ENCODE measurements around the gene TNIP1. TPM values are rescaled to one million over a fixed set of nuclear protein-coding genes. Genes with fewer than 3 reads are reported as not detected.

The TNIP1 gene
- total RNA-seq, 1 donor from 2014 or later, result 37.1 TPM

DNA sequence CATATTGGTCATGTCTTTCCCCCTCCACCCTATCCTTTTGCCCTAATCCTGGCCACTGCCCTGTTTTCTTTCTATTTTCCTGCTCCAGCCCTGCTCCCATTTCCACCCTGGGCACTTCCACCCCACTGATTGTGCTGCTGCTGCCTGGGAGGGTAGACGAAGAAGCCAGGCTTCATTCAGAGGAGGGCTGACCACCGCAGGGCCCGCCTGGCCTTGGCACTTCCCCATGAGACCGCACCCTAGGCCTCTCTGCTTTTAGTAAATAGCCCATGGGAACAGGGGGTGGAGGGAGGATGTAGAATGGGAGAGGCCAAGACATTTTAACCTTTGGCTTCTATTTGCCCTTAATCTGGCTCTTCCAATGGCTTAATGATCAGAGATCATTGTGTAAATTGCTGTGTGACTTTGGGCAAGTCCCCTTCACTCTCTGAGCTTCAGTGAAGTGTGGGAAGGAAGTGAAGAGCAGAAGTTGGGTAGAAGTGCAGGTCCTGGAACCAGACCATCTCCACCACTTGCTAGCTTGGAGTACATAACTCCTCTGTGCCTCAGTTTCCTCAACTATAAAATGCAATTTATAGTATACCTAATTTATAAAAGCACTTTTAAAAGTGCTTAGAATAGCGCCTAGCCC, 74.0 kb downstream of the TNIP1 start:
- Mint-ChIP-seq H3K4me1 (peaks cover 7% of the 10 kb centered on the region), H3K9me3 (no peaks in the 10 kb centered on the region), H3K4me3 (no peak overlapping the region), H3K27ac (ENCODE audit: unreplicated experiment) (no peak overlapping the region), H3K27me3 (ENCODE audit: low read depth) (no peaks in the 10 kb centered on the region), H3K36me3 (ENCODE audit: low read depth) (no peaks in the 10 kb centered on the region)
- no peak for DNase-seq (ENCODE audit: low read depth, low spot score)
- TF ChIP-seq, protein P1, sequence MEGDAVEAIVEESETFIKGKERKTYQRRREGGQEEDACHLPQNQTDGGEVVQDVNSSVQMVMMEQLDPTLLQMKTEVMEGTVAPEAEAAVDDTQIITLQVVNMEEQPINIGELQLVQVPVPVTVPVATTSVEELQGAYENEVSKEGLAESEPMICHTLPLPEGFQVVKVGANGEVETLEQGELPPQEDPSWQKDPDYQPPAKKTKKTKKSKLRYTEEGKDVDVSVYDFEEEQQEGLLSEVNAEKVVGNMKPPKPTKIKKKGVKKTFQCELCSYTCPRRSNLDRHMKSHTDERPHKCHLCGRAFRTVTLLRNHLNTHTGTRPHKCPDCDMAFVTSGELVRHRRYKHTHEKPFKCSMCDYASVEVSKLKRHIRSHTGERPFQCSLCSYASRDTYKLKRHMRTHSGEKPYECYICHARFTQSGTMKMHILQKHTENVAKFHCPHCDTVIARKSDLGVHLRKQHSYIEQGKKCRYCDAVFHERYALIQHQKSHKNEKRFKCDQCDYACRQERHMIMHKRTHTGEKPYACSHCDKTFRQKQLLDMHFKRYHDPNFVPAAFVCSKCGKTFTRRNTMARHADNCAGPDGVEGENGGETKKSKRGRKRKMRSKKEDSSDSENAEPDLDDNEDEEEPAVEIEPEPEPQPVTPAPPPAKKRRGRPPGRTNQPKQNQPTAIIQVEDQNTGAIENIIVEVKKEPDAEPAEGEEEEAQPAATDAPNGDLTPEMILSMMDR (conservative IDR thresholded peaks at IDR 0.05), result no peak

DNA sequence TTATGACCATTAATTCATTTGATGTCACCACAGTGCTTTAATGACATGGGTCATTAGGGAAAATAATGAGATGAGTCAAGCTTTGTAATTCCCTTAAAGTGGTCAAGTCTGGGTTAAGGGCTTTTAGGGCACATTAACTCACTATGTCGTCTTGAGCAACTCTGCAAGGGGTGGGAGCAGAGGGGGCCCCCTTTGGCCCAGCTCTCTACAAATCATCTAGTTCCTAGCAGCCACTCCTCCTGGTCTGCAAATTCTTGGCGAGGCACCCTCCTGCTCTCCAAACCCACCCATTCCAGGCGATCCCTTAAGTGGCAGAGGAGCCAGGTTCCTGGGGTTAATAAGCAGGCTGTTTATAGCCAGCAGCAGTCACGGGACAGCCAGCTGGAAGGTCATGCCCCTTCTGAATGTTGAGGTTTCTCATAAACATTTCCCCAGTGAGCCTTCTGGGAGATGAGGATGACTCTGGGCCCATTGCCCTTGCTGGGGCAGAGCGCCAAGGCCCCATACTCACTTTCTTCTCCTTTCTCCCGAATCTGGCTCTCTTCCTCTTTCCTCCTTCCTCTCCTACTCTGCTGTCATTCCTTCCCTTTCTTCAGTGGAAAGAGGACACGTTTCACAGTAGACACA, 74.8 kb downstream of the TNIP1 start:
- no peak overlapping the region for H3K27ac Mint-ChIP-seq (ENCODE audit: unreplicated experiment)
- no peaks in the 10 kb centered on the region for H3K27me3 Mint-ChIP-seq (ENCODE audit: low read depth)

DNA sequence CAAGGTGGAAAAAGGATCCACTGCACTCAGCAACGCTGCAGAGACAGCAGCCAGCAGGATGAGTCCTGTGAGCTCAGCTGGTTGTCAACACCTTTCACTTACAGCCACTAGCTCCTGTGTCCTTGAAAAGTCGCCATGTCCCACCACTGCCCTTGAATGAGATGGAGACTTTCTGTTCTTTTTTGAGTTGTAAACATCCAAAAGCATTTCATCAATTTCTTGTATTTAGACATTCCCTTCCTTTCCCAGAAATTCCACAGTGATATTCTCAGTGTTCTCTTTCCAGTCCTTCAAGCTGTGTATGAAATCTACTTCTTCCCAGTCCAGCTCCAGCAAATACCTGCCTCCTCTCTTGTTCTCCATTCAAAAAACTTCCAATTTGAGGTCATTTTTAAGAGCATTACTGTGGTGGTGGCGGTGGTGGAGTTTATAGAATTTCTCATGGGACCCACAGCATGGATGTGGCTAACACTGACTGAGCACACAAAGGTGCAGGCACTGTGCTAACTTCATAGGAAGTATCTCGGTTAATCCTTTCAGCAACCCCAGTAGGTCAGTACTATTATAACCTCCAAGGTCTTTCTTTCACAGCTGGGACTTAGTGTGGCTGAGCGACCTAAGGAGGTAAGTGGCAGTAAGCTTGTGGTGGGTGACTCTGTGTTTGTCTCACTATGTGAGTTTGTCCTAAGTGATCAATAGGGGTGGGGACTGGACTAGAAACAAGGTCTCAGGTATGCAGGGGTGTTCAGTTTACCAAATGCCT, 75.5 kb downstream of the TNIP1 start:
- H3K36me3 Mint-ChIP-seq (ENCODE audit: low read depth), result no peaks in the 10 kb centered on the region
- H3K9me3 Mint-ChIP-seq, result no peaks in the 10 kb centered on the region
- H3K27ac Mint-ChIP-seq (ENCODE audit: unreplicated experiment), result no peak overlapping the region
- peaks cover 7% of the 10 kb centered on the region for H3K4me1 Mint-ChIP-seq
- TF ChIP-seq, protein P1 (conservative IDR thresholded peaks at IDR 0.05), result no peak
- H3K27me3 Mint-ChIP-seq (ENCODE audit: low read depth), result no peaks in the 10 kb centered on the region
- no peak overlapping the region for H3K4me3 Mint-ChIP-seq
- no peak for DNase-seq (ENCODE audit: low read depth, low spot score)

More for the DNA sequence above, 74.8 kb downstream of the TNIP1 start:
- TF ChIP-seq, protein P1 (conservative IDR thresholded peaks at IDR 0.05), result no peak
- Mint-ChIP-seq H3K36me3 (ENCODE audit: low read depth) (no peaks in the 10 kb centered on the region), H3K4me1 (peaks cover 7% of the 10 kb centered on the region), H3K9me3 (no peaks in the 10 kb centered on the region), H3K4me3 (no peak overlapping the region)
- no peak for DNase-seq (ENCODE audit: low read depth, low spot score)

DNA sequence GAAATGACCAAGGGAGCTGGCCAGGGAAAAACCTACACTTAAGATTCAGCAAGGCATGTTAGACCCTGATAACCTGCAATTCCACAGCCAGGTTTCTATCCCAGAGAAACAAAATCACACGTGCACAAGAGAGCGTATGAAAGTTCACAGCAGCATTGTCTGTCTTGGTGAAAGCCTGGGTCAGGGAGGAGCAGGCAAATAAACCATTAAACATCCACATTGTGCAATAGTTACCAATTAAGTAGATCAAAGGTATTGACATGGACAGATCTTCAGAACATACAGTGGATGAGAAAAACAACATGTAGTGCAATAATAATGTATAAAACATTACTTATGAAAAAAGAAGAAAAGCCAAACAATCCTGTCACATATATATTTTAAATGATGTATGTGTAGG, 76.3 kb downstream of the TNIP1 start:
- no peaks in the 10 kb centered on the region for H3K9me3 Mint-ChIP-seq
- no peaks in the 10 kb centered on the region for H3K36me3 Mint-ChIP-seq (ENCODE audit: low read depth)
- H3K27ac Mint-ChIP-seq (ENCODE audit: unreplicated experiment), result no peak overlapping the region
- peaks cover 3% of the 10 kb centered on the region for H3K27me3 Mint-ChIP-seq (ENCODE audit: low read depth)
- TF ChIP-seq, protein P1 (conservative IDR thresholded peaks at IDR 0.05), result no peak
- no peak for DNase-seq (ENCODE audit: low read depth, low spot score)
- no peak overlapping the region for H3K4me3 Mint-ChIP-seq
- H3K4me1 Mint-ChIP-seq, result peaks cover 6% of the 10 kb centered on the region

DNA sequence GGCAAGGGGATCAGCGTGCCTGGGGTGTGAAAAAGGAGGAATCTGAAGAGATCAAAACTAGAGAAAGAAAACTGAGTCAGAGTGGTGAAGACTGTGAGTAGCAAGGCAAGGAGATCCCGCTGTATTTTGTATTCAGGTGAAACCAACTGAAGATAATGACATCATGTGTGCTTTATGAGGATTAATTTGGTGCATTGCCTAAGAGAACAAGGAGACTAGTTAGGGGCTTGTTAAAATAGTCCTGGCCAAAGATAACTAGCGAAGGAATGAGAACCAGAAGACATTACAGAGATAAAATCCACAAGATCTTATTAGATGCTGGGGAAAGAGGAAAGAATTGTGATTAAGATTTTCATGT, 77.4 kb downstream of the TNIP1 start:
- no peaks in the 10 kb centered on the region for H3K4me1 Mint-ChIP-seq
- DNase-seq (ENCODE audit: low read depth, low spot score), result no peak
- TF ChIP-seq, protein P1 (conservative IDR thresholded peaks at IDR 0.05), result no peak
- no peaks in the 10 kb centered on the region for H3K9me3 Mint-ChIP-seq
- peaks cover 3% of the 10 kb centered on the region for H3K27me3 Mint-ChIP-seq (ENCODE audit: low read depth)
- no peaks in the 10 kb centered on the region for H3K36me3 Mint-ChIP-seq (ENCODE audit: low read depth)
- H3K27ac Mint-ChIP-seq (ENCODE audit: unreplicated experiment), result no peak overlapping the region
- no peak overlapping the region for H3K4me3 Mint-ChIP-seq

Data from neural crest cell (in vitro differentiated cells).